ENCODE data around the gene FAM222A.

FAM222A gene

DNA sequence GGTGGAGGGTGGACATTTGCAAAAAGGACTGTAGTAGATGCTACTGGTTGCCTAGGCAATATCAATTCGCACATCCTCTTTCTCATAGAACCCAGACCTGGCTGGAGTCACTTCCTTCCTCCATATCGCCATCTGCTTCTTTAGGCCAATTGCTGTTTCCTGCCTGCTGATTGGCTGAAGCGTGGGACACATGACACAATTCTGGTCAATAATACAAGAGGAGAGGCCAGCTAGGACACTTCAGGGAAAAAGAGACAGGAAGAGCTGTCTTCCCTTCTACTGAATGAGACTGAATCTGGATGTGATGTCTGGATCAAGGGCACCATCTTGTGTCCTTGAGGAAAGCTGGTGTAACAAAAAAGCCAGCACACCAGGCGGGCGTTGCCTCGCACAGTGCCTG lies 65.8 kb downstream of the FAM222A start:
- DNase-seq, result no peak

GRCh38 chr12:109781668-109782325 lies 68.2 kb downstream of the FAM222A start:
- no peak for DNase-seq

DNA sequence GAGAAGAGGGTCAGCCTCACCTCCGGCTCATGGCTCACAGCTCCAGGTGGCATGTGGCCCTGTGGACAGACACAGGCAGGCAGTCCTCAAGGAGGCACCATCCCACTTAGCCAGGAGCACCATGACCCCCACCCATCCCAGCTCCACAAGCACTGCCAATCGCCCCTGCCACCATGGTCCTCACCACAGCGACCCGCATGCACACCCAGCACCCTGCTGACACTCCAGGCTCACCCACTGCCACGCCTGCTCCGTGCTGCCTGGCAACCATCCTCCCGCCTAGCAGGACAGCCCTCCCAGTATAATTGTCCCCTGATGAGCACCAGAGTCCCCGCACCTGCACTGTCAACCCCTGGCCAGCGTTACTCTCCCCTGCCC lies 68.7 kb downstream of the FAM222A start:
- DNase-seq, result no peak

GRCh38 chr12:109783135-109783964 lies 69.7 kb downstream of the FAM222A start:
- DNase-seq, result no peak

DNA sequence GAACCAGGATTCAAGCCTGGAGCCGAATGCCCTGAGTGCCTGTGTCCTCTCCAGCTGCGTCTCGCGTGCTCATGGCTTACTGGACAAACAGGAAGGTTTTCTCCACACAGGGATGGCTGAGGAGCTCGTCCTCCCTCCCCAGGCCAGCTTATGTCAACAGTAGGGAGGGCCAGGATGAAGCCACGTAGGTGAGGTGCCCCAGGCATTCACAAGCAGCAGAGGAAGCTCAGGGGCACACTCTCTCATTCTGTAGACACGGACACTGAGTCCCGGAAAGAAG lies 70.3 kb downstream of the FAM222A start:
- DNase-seq, result no peak

GRCh38 chr12:109785854-109786253 lies 72.2 kb downstream of the FAM222A start:
- DNase-seq, result no peak

- DNase-seq, result no peak
These were observed 73.2 kb downstream of the FAM222A start for GRCh38 chr12:109786799-109787198.

GRCh38 chr12:109789526-109790048 lies 76.0 kb downstream of the FAM222A start:
- DNase-seq, result no peak

GRCh38 chr12:109792992-109793391 lies 79.4 kb downstream of the FAM222A start:
- DNase-seq, result no peak

DNA sequence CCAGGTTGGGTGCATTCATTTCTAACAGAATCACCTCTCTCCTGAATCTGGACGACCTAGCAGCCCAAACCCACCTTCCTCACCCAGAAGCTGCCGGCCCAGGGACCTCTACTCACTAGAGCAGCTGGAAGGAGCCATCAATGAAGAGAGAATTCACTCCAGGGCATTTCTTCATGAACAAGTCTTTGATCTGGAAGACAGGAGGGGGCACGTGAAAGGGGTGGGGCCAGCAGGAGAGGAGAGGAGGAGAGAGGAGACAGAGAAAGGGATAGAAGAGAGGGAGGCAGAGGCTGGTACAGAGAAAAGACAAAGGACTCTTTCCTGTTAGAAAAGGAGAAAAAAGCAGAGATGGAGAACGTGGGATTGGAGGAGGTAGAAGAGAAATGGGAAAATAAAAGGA lies 79.8 kb downstream of the FAM222A start:
- DNase-seq, result no peak

DNA sequence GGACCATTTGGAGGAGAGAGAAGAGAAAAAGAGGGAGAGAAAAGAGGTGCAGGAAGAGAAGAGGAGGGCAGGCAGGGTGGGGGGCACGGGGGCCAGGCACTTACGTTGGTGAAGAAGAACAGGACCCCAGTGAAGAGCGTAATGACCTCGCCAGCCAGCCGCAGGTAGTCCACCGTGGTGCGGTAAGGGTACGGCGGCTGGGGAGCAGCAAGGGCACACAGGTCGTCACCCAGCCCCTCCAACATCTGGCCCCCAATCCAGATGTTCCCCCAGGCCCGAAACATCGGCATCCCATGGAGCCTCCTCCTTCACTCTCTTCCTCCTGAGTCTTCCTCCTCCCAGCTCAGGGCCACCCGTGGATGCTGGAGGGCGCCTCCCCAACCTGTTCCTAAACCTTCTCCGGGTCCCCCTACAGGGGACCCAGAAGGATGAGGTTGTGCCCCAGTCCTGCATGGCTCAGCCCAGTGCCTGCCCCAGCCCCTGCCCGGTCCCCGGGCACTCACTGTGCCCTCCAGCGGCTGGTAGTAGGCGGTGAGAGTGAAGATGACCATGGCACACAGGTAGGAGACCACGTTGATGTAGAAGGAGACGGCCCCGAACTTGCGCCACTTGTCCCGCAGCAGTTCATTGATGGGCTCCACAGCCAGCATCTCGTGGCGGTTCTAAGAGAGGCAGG lies 80.3 kb downstream of the FAM222A start:
- DNase-seq, result no peak

DNA sequence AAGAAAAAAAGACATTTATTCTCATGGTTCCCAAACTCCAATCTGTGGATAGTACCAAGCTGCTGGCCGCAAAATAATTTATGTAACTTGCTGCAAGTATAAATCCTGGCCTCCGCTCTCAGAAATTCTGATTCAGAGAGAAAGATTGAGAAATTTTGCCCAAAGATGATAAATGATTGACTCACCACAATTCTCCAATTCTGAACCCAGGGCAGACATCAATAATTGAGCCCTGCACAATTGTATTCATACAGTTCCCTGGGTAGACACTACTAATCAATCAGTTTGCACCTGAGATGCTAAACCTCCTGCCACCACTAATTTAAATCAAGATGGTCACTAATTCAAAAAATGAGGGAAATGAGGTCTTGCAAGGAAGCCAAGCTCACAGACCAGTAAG lies 81.4 kb downstream of the FAM222A start:
- no peak for DNase-seq

DNA sequence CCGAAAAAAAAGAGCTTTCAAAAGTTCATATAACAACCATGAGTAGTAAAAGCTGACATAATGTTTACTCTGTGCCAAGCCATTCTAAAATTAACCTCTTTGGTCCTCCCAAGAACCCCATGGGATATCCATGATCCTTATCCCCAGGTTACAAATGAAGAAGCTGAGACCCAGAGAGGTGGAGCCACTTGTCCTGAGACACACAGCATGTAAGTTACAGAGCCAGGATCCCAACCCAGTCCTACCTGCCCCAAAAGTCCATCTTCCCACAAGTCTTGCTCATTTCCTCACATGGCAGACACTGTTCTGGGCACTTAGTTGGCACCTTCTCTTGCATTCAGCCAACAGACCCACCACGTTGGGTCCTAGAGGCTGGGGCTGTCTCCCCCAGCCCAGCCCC lies 82.4 kb downstream of the FAM222A start:
- DNase-seq, result no peak

- DNase-seq, result no peak
These were observed 84.5 kb downstream of the FAM222A start for GRCh38 chr12:109797905-109798669.

DNA sequence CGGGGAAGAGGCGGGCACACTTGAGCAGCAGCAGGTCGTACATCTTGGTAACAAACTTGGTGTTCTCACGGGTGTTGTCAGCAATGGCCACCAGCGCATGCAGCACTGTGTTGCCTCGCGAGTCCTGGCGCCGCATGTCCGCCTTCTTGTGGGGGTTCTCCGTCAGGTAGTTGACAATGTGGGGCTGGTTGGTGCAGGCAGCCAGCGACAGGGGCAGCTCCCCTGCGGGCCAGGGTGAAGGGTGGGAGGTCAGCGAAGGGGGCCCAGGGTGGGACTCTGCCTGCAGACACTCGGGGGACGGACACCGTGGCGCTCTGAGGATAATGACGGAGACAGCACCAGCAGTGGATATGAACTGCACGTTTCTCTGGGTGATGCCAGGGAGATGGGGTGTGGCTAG lies 85.1 kb downstream of the FAM222A start:
- no peak for DNase-seq

GRCh38 chr12:109800536-109800935 lies 86.9 kb downstream of the FAM222A start:
- no peak for DNase-seq

DNA sequence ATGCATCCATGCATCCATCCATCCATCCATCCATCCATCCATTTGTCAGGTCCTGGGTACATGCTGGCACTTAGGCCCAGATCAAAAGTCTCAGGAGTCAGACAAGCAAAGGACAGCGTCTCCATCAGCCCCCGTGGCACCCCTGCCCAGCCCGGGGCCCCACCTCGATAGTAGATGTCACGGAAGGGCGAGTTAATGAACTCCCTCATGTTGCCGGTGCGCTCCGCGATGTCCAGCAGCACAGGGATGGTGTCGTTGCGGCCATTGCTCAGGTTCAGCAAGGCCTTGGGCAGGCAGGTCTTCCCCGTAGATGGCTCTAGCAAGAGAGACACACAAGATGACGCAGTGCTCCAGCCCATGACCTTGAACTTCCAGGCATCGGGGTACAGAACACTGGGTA lies 89.2 kb downstream of the FAM222A start:
- no peak for DNase-seq

- DNase-seq, result no peak
These were observed 90.1 kb downstream of the FAM222A start for GRCh38 chr12:109803678-109804077.

DNA sequence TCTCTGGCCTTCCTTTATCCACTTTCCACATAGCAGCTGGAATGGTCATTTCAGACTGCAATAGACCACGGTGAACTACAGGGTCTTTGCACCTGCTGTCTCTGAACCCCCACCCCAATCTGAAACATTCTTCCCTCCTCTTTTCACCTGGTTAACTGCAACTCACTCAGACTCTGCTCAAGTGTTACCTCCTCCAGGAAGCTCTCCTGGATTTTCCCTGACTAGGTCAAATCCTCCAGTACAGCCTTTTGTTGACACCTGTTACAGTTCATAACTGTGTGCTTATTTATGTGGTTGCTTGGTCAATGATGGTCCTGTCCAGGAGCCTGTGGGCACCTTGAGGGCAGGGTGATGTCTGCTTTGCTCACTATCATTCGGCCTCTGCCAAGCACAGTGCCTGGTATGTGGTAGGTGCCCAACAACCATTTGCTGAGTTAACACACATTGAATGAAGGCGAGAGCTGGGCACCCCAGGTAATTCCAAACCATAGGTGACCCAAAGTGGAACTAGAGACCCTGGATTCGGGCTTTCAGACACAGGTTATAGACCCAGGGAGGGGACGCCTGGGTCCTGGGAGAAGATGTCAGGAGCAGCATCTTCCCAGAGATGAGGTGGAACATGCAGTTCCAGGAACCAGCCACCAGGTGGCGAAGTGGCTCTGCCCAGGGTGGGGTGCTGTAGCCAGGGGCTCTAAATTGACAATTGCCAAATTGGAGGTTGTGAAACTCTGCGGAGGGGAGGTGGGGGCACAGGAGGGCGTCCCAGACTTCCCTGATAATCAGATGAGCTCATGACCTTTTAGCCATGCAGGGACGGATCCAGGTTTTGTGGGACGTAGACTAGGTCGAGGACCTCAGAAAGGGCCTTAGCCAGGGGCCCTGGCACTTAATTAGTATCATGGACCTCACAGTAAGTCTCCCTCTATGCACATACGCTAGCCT lies 91.5 kb downstream of the FAM222A start:
- DNase-seq, result peak; percentile 1

GRCh38 chr12:109807954-109808643 lies 94.5 kb downstream of the FAM222A start:
- DNase-seq, result no peak

DNA sequence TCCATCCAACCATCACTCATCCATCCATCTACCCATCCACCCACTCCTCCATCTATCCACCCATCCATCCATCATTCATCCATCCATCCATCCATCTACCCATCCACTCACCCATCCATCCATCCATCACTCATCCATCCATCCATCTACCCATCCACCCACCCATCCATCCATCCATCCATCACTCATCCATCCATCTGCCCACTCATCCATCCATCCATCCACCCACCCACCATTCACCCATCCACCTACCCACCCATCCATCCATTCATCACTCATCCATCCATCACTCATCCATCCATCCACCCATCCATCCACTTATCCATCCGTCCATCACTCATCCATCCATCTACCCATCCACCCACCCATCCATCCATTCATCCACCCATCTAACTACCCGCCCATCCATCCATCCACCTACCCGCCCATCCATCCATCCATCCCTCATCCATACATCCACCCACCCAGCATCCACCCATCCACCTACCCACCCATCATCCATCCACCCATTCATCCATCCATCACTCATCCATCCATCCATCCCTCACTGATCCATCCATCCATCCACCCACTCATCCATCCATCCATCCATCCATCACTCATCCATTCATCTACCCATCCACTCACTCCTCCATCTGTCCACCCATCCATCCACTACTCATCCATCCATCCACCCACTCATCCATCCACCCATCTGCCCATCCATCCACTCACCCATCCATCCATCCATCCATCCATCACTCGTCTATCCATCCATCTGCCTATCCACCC lies 95.4 kb downstream of the FAM222A start:
- DNase-seq, result no peak

Measured in NCI-H1436 treated with DMSO at 0.1 percent for 48 hours (cell line).